ENCODE measurements around the gene VCX3A. TPM values are rescaled to one million over a fixed set of nuclear protein-coding genes. Genes with fewer than 3 reads are reported as not detected.

The VCX3A gene
- total RNA-seq, 1 experiment from 2014 or later, result 0.28 TPM

DNA sequence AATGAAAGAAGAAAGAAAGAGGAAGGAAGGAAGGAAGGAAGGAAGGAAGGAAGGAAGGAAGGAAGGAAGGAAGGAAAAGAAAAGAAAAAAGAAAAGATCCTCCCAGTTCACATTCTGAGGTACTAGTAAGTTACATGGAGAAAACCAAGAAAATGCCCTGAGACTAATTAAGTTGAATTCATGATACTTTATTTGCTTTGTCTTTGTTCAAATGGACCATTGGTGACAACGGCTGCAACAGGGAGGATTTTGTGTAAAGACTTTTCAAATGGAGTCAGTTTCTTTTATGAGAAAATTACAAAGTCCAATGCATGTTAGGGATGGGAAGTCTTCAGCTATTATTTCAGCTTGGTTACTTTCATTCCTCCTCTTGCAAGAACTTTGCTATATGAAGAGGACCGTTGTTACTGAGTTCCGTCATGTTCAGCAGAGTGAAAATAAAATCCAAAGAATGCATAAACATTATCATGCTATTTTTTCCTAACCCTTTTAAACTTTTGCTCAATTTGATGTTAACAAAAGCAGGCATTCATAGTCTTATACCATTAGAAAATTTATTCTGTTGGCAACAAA, 8.3 kb downstream of the VCX3A start:
- H3K4me1 ChIP-seq (ENCODE audit: insufficient read depth, low read length), result peaks cover 2% of the 10 kb centered on the region; the same call in 1 of the 2 replicates
- no peak overlapping the region for H4K8ac ChIP-seq (replicated peaks; ENCODE audit: insufficient read length, low read depth, low read length)
- no peak overlapping the region for H3K14ac ChIP-seq (ENCODE audit: insufficient read depth, low read length)
- H2AFZ ChIP-seq (ENCODE audit: low read length), result no peak overlapping the region
- no peak overlapping the region for H2BK15ac ChIP-seq (ENCODE audit: low read depth, low read length)
- no peaks in the 10 kb centered on the region for H3K9me3 ChIP-seq (ENCODE audit: control insufficient read depth, low read depth, low read length)
- TF ChIP-seq, protein P1, sequence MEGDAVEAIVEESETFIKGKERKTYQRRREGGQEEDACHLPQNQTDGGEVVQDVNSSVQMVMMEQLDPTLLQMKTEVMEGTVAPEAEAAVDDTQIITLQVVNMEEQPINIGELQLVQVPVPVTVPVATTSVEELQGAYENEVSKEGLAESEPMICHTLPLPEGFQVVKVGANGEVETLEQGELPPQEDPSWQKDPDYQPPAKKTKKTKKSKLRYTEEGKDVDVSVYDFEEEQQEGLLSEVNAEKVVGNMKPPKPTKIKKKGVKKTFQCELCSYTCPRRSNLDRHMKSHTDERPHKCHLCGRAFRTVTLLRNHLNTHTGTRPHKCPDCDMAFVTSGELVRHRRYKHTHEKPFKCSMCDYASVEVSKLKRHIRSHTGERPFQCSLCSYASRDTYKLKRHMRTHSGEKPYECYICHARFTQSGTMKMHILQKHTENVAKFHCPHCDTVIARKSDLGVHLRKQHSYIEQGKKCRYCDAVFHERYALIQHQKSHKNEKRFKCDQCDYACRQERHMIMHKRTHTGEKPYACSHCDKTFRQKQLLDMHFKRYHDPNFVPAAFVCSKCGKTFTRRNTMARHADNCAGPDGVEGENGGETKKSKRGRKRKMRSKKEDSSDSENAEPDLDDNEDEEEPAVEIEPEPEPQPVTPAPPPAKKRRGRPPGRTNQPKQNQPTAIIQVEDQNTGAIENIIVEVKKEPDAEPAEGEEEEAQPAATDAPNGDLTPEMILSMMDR (conservative IDR thresholded peaks at IDR 0.05), result no peak
- no CpG with 5 or more reads among the region's 3 CpGs for WGBS (ENCODE audit: extremely low coverage, insufficient read length, low lambda C conversion rate)
- no peak overlapping the region for H4K91ac ChIP-seq (ENCODE audit: insufficient read length, low read depth, low read length)
- no peak for DNase-seq
- H2AK5ac ChIP-seq (ENCODE audit: insufficient read length, low read length), result no peak overlapping the region
- no peak overlapping the region for H3K56ac ChIP-seq (ENCODE audit: insufficient read length, low read depth, low read length)
- Mint-ChIP-seq H3K27me3 (ENCODE audit: low read depth) (no peaks in the 10 kb centered on the region; the same call in 1 of the 2 replicates), H3K4me1 (peaks cover 6 to 14% of the 10 kb centered on the region in 2 experiments), H3K4me3 (no peak overlapping the region), H3K36me3 (ENCODE audit: insufficient read depth in 1 of 3, low read depth in 3 of 3) (no peaks in the 10 kb centered on the region), H3K27ac (no peak overlapping the region), H3K9me3 (no peaks in the 10 kb centered on the region; a peak in 1 of 5 replicates)
- H3K4me2 ChIP-seq (ENCODE audit: insufficient read depth, insufficient read length, low read length), result no peak overlapping the region
- no peaks in the 10 kb centered on the region for H3K79me2 ChIP-seq (ENCODE audit: insufficient read depth, low read length)
- H3K27me3 ChIP-seq (ENCODE audit: insufficient read depth, low read length), result no peaks in the 10 kb centered on the region
- no peak overlapping the region for H3K27ac ChIP-seq (ENCODE audit: insufficient read length, low read depth, low read length)
- no peaks in the 10 kb centered on the region for H3K23me2 ChIP-seq (ENCODE audit: insufficient read length, low read depth, low read length, poor library complexity, severe bottlenecking)
- no peak overlapping the region for H3K9ac ChIP-seq (ENCODE audit: extremely low read depth, insufficient read length, low read length)
- no peaks in the 10 kb centered on the region for H4K20me1 ChIP-seq (ENCODE audit: control insufficient read depth, insufficient read depth, insufficient read length)
- no peak overlapping the region for H2BK12ac ChIP-seq (ENCODE audit: insufficient read length, low read depth, low read length)
- H2BK120ac ChIP-seq (ENCODE audit: low read depth, low read length, poor library complexity, severe bottlenecking), result no peak overlapping the region
- no peak overlapping the region for H3K4ac ChIP-seq (ENCODE audit: low read depth, low read length)
- H3K18ac ChIP-seq (ENCODE audit: insufficient read length, low read depth, low read length), result no peak overlapping the region
- H3K23ac ChIP-seq (ENCODE audit: insufficient read length, low read depth, low read length), result no peak overlapping the region
- no peak overlapping the region for H2BK5ac ChIP-seq (ENCODE audit: insufficient read length, low read length)
- H2BK20ac ChIP-seq (ENCODE audit: low read depth, low read length, poor library complexity, severe bottlenecking), result no peak overlapping the region
- H3K79me1 ChIP-seq (ENCODE audit: insufficient read depth, low read depth, low read length, poor library complexity, severe bottlenecking), result no peaks in the 10 kb centered on the region
- no peak overlapping the region for H3T11ph ChIP-seq (ENCODE audit: low read length)
- no peak overlapping the region for H4K5ac ChIP-seq (ENCODE audit: insufficient read length, low read depth, low read length)

All from H9 (cell line).